GM21619 (cell line): ENCODE results near the gene TENT5C.

Source experiments
- ATAC-seq: cut with Tn5 transposase; IDR thresholded peaks from one replicate; pipeline ENCODE4 v1.9.1; 2021; ENCODE audit not compliant: unreplicated experiment

The TENT5C gene

GRCh38 chr1:117572546-117572945 lies 33.3 kb upstream of the TENT5C start:
- no peak for ATAC-seq

- ATAC-seq = no peak
These were observed 32.3 kb upstream of the TENT5C start for GRCh38 chr1:117573386-117574023.

- ATAC-seq = no peak
These were observed 31.6 kb upstream of the TENT5C start for GRCh38 chr1:117574161-117574835.

GRCh38 chr1:117575586-117576225 lies 30.1 kb upstream of the TENT5C start:
- ATAC-seq = no peak

- ATAC-seq = no peak
These were observed 29.6 kb upstream of the TENT5C start for GRCh38 chr1:117576236-117576635.

- ATAC-seq = no peak
These were observed 28.5 kb upstream of the TENT5C start for GRCh38 chr1:117577191-117577885.

- ATAC-seq = no peak
These were observed 27.4 kb upstream of the TENT5C start for GRCh38 chr1:117578466-117578865.

GRCh38 chr1:117579221-117579906 lies 26.5 kb upstream of the TENT5C start:
- ATAC-seq = no peak

- ATAC-seq = no peak
These were observed 25.4 kb upstream of the TENT5C start for GRCh38 chr1:117580436-117580835.

- ATAC-seq = no peak
These were observed 25.0 kb upstream of the TENT5C start for GRCh38 chr1:117580882-117581281.

- no peak for ATAC-seq
These were observed 24.4 kb upstream of the TENT5C start for GRCh38 chr1:117581391-117581943.

GRCh38 chr1:117582451-117582850 lies 23.4 kb upstream of the TENT5C start:
- no peak for ATAC-seq

- no peak for ATAC-seq
These were observed 22.6 kb upstream of the TENT5C start for GRCh38 chr1:117583247-117583646.

- ATAC-seq = no peak
These were observed 21.7 kb upstream of the TENT5C start for GRCh38 chr1:117584181-117584580.

GRCh38 chr1:117585086-117585485 lies 20.8 kb upstream of the TENT5C start:
- ATAC-seq = no peak

- ATAC-seq = no peak
These were observed 19.5 kb upstream of the TENT5C start for GRCh38 chr1:117586337-117586736.

- no peak for ATAC-seq
These were observed 18.9 kb upstream of the TENT5C start for GRCh38 chr1:117586747-117587498.

- ATAC-seq = no peak
These were observed 18.1 kb upstream of the TENT5C start for GRCh38 chr1:117587499-117588356.

- no peak for ATAC-seq
These were observed 16.3 kb upstream of the TENT5C start for GRCh38 chr1:117589544-117589943.
